Kasumi-1 (cell line): ENCODE data around the gene ARMC9.
A peak's percentile ranks its signal among the peaks of the same experiment; 100 is the strongest.

Experiments
- DNase-seq, 2 experiments: peaks; one replicate each; lab custom pipeline; 2025; lab: John Stamatoyannopoulos, UW

Gene ARMC9

GRCh38 chr2:231383416-231384108 is 185.1 kb downstream of the ARMC9 start:
- no peak for DNase-seq

GRCh38 chr2:231384109-231384435 is 185.6 kb downstream of the ARMC9 start:
- DNase-seq, result no peak

- no peak for DNase-seq
Measured at GRCh38 chr2:231384970-231385369, 186.5 kb downstream of the ARMC9 start.

GRCh38 chr2:231385429-231385828 is 187.0 kb downstream of the ARMC9 start:
- DNase-seq, result no peak

GRCh38 chr2:231386446-231386845 is 188.0 kb downstream of the ARMC9 start:
- DNase-seq, result no peak

- peak; percentile 50 to 67 for DNase-seq
Measured at GRCh38 chr2:231387904-231388724, 189.7 kb downstream of the ARMC9 start.

GRCh38 chr2:231388725-231389346 is 190.4 kb downstream of the ARMC9 start:
- no peak for DNase-seq

GRCh38 chr2:231390667-231391066 is 192.2 kb downstream of the ARMC9 start:
- peak; percentile 4 to 18 for DNase-seq

- no peak for DNase-seq
Measured at GRCh38 chr2:231391981-231392380, 193.6 kb downstream of the ARMC9 start.

GRCh38 chr2:231392431-231393148 is 194.2 kb downstream of the ARMC9 start:
- DNase-seq, result no peak

- DNase-seq, result no peak
Measured at GRCh38 chr2:231393149-231394131, 195.0 kb downstream of the ARMC9 start.

GRCh38 chr2:231394211-231395141 is 196.0 kb downstream of the ARMC9 start:
- DNase-seq, result no peak

- DNase-seq, result no peak
Measured at GRCh38 chr2:231395188-231396057, 197.0 kb downstream of the ARMC9 start, which contains the start of gene B3GNT7. TSS of gene B3GNT7 (plus strand) at chr2:231395710. CDS start at chr2:231395804, 94 bp downstream.

- no peak for DNase-seq
Measured at GRCh38 chr2:231396058-231396821, 197.8 kb downstream of the ARMC9 start.

GRCh38 chr2:231397011-231397927 is 198.8 kb downstream of the ARMC9 start:
- no peak for DNase-seq

GRCh38 chr2:231397928-231398294 is 199.5 kb downstream of the ARMC9 start:
- no peak for DNase-seq

- no peak for DNase-seq
Measured at GRCh38 chr2:231398585-231398984, 200.2 kb downstream of the ARMC9 start.
